DOHH2 (cell line): ENCODE results near the gene MCF2L.

Source experiments
- EZH2phosphoT487 ChIP-seq: fragments of 200-600 bp; sonication (generic); IDR thresholded peaks from 2 replicates; pipeline ENCODE4 v1.6.1; 2017; ENCODE audit warnings: borderline replicate concordance, mild to moderate bottlenecking, antibody characterized with exemption, low read length, moderate library complexity, mixed read lengths
- TF ChIP-seq, protein P1 (sequence below): fragments of 200-600 bp; sonication (generic); IDR thresholded peaks from one replicate; pipeline ENCODE4 v1.5.1; 2014; ENCODE audit warnings: antibody characterized with exemption, mild to moderate bottlenecking, low read depth, low read length; ENCODE audit not compliant: poor library complexity, severe bottlenecking

GRCh38 chr13:113126265-113127150, 157.5 kb downstream of the MCF2L start:
- TF ChIP-seq, protein P1, sequence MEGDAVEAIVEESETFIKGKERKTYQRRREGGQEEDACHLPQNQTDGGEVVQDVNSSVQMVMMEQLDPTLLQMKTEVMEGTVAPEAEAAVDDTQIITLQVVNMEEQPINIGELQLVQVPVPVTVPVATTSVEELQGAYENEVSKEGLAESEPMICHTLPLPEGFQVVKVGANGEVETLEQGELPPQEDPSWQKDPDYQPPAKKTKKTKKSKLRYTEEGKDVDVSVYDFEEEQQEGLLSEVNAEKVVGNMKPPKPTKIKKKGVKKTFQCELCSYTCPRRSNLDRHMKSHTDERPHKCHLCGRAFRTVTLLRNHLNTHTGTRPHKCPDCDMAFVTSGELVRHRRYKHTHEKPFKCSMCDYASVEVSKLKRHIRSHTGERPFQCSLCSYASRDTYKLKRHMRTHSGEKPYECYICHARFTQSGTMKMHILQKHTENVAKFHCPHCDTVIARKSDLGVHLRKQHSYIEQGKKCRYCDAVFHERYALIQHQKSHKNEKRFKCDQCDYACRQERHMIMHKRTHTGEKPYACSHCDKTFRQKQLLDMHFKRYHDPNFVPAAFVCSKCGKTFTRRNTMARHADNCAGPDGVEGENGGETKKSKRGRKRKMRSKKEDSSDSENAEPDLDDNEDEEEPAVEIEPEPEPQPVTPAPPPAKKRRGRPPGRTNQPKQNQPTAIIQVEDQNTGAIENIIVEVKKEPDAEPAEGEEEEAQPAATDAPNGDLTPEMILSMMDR, result no peak
- no peak for TF ChIP-seq EZH2phosphoT487
